Vagina (tissue), 2 donors: ENCODE measurements around the gene WWOX. TPM values are rescaled to one million over a fixed set of nuclear protein-coding genes. Genes with fewer than 3 reads are reported as not detected.

ENCODE experiments used
- DNase-seq, 2 donors: peaks; one replicate each; pipeline ENCODE4 v3.0.0-alpha.2; 2017; ENCODE audit errors: extremely low spot score in 2 of 2
- H3K27ac ChIP-seq: fragments of 200-600 bp; sonication (generic); one replicate; pipeline ENCODE4 v1.5.1; 2019
- H3K27me3 ChIP-seq: fragments of 200-600 bp; sonication (generic); one replicate; pipeline ENCODE4 v1.5.1; 2019
- H3K36me3 ChIP-seq, 2 donors: fragments of 200-600 bp; sonication (generic); one replicate each; pipeline ENCODE4 v1.5.1; 2017 to 2019
- H3K4me1 ChIP-seq: fragments of 200-600 bp; sonication (generic); one replicate; pipeline ENCODE4 v1.5.1; 2019
- H3K4me3 ChIP-seq, 2 donors: fragments of 200-600 bp; sonication (generic); 1 replicate in 1 of 2; 2 replicates in 1 of 2; pipeline ENCODE4 v1.5.1; 2016 to 2019
- H3K9me3 ChIP-seq: fragments of 200-600 bp; sonication (generic); one replicate; pipeline ENCODE4 v1.5.1; 2019
- CTCF ChIP-seq, 3 experiments: fragments of 450-650 bp in 2 of 3; fragments of 200-600 bp in 1 of 3; sonication (generic) in 1 of 3; IDR thresholded peaks; one replicate each; pipeline ENCODE4 v1.5.1; 2017 to 2019; ENCODE audit warnings: antibody characterized with exemption in 3 of 3, mild to moderate bottlenecking in 2 of 3, moderate library complexity in 2 of 3
- POLR2A ChIP-seq, 2 donors: fragments of 450-650 bp; IDR thresholded peaks; one replicate each; pipeline ENCODE4 v1.6.1; 2017; ENCODE audit warnings: antibody characterized with exemption in 2 of 2, mild to moderate bottlenecking in 2 of 2, moderate library complexity in 2 of 2
- POLR2AphosphoS5 ChIP-seq, 2 donors: sonication (generic); formaldehyde crosslinking; IDR thresholded peaks; one replicate each; pipeline ENCODE4 v1.9.0; 2017; ENCODE audit warnings: antibody characterized with exemption in 2 of 2, mild to moderate bottlenecking in 2 of 2, low read depth in 1 of 2; ENCODE audit not compliant: insufficient read depth in 1 of 2
- intact Hi-C: fragments of 100-400 bp; cut with DNase I; formaldehyde crosslinking; loops from one replicate; pipeline ENCODE4 v1.15.1; 2023
- total RNA-seq: library from RNA; depleted of rRNA; stranded (reverse); fragments of >200 nt; gene quantifications from one replicate; pipeline ENCODE4 v1.2.3, GENCODE V29; 2016

WWOX gene
- total RNA-seq, 1 donor from 2014 or later, result 33.1 TPM

- H3K27ac ChIP-seq, result no peak overlapping the region
- H3K36me3 ChIP-seq, result no peaks in the 10 kb centered on the region
- H3K9me3 ChIP-seq, result no peaks in the 10 kb centered on the region
- H3K27me3 ChIP-seq, result no peaks in the 10 kb centered on the region
- no peak for DNase-seq
- no peak for TF ChIP-seq POLR2A (IDR thresholded peaks at IDR 0.05)
- TF ChIP-seq CTCF (IDR thresholded peaks at IDR 0.05), result no peak
- peak in 1 of 2 donors; percentile 82 for TF ChIP-seq POLR2AphosphoS5 (IDR thresholded peaks at IDR 0.05; ENCODE audit: insufficient read depth in 1 of 2, low read depth in 1 of 2)
- H3K4me3 ChIP-seq, result no peak overlapping the region
- intact Hi-C loops, result loop anchor here (5.0 to 10.0 kb wide), 2 partner anchors 106 to 1371 kb away; partner anchors contain the start of gene MAF
- H3K4me1 ChIP-seq, result peaks cover 13% of the 10 kb centered on the region
These were observed 131.4 kb downstream of the WWOX start for GRCh38 chr16:78230832-78231231.

GRCh38 chr16:78235168-78235800, 135.8 kb downstream of the WWOX start:
- H3K4me1 ChIP-seq, result peaks cover 21% of the 10 kb centered on the region

DNA sequence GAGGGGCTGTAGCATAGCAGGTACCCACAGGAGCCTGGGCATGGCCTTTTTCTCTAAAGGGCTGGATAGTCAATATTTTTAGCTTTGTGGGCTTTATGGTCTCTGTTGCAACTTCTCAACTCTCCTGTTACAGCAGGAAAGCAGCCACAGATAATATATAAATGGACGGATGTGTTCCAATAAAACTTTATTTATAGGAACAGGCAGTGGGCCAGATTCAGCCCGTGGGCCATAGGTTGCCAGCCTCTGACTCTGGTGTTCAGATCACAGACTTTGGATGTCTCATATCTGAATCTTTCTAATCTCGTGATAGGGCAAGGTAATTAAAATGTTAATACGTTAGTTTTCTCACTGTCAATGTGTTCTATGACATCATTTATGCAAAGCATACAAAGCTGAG, 136.4 kb downstream of the WWOX start:
- Histone ChIP-seq H3K27ac (no peak overlapping the region), H3K9me3 (no peaks in the 10 kb centered on the region), H3K4me3 (no peak overlapping the region), H3K27me3 (no peaks in the 10 kb centered on the region), H3K4me1 (peaks cover 21% of the 10 kb centered on the region), H3K36me3 (no peaks in the 10 kb centered on the region)
- no peak for DNase-seq
- intact Hi-C loops, result loop anchor here (10.0 kb wide), 1 partner anchor 111 kb away; no protein-coding TSS in a partner anchor
- no peak for TF ChIP-seq POLR2A (IDR thresholded peaks at IDR 0.05)
- no peak for TF ChIP-seq CTCF (IDR thresholded peaks at IDR 0.05)

More at GRCh38 chr16:78235168-78235800, 135.8 kb downstream of the WWOX start:
- Histone ChIP-seq H3K36me3 (no peaks in the 10 kb centered on the region), H3K9me3 (no peaks in the 10 kb centered on the region), H3K27me3 (no peaks in the 10 kb centered on the region), H3K27ac (no peak overlapping the region), H3K4me3 (no peak overlapping the region)
- intact Hi-C loops, result loop anchor here (10.0 kb wide), 1 partner anchor 110 kb away; no protein-coding TSS in a partner anchor
- DNase-seq, result no peak
- no peak for TF ChIP-seq POLR2A (IDR thresholded peaks at IDR 0.05)
- TF ChIP-seq CTCF (IDR thresholded peaks at IDR 0.05), result peak; percentile 39 to 65 (median 57)

GRCh38 chr16:78237841-78238240, 138.4 kb downstream of the WWOX start:
- intact Hi-C loops, result loop anchor here (10.0 kb wide), 1 partner anchor 113 kb away; no protein-coding TSS in a partner anchor
- Histone ChIP-seq H3K4me3 (no peak overlapping the region), H3K36me3 (no peaks in the 10 kb centered on the region), H3K4me1 (peaks cover 8% of the 10 kb centered on the region), H3K27ac (peak overlapping the region; percentile 27), H3K9me3 (no peaks in the 10 kb centered on the region), H3K27me3 (no peaks in the 10 kb centered on the region)
- TF ChIP-seq CTCF (IDR thresholded peaks at IDR 0.05), result no peak
- no peak for TF ChIP-seq POLR2A (IDR thresholded peaks at IDR 0.05)
- no peak for TF ChIP-seq POLR2AphosphoS5 (IDR thresholded peaks at IDR 0.05; ENCODE audit: insufficient read depth in 1 of 2, low read depth in 1 of 2)
- DNase-seq, result no peak

GRCh38 chr16:78240459-78241222, 141.2 kb downstream of the WWOX start:
- Histone ChIP-seq H3K36me3 (no peaks in the 10 kb centered on the region), H3K27ac (no peak overlapping the region), H3K27me3 (no peaks in the 10 kb centered on the region), H3K9me3 (no peaks in the 10 kb centered on the region), H3K4me1 (peaks cover 8% of the 10 kb centered on the region), H3K4me3 (no peak overlapping the region)
- no peak for DNase-seq
- intact Hi-C loops, result no loop called here
- TF ChIP-seq POLR2A (IDR thresholded peaks at IDR 0.05), result no peak
- no peak for TF ChIP-seq CTCF (IDR thresholded peaks at IDR 0.05)
- no peak for TF ChIP-seq POLR2AphosphoS5 (IDR thresholded peaks at IDR 0.05; ENCODE audit: insufficient read depth in 1 of 2, low read depth in 1 of 2)
